Stimulated activated CD8-positive, alpha-beta memory T cell treated with anti-CD3 and anti-CD28 coated beads, Interleukin-2, amount 100 ng/mL, for 48 hours (primary cell): ENCODE measurements around the gene PPAN.

Experiments used
- DNase-seq, 2 donors: peaks; one replicate each; pipeline ENCODE4 v3.0.0-alpha.2; 2020; ENCODE audit warnings: low read depth in 2 of 2

Gene PPAN

GRCh38 chr19:10113964-10114650 is 7.9 kb downstream of the PPAN start:
- no peak for DNase-seq

DNA sequence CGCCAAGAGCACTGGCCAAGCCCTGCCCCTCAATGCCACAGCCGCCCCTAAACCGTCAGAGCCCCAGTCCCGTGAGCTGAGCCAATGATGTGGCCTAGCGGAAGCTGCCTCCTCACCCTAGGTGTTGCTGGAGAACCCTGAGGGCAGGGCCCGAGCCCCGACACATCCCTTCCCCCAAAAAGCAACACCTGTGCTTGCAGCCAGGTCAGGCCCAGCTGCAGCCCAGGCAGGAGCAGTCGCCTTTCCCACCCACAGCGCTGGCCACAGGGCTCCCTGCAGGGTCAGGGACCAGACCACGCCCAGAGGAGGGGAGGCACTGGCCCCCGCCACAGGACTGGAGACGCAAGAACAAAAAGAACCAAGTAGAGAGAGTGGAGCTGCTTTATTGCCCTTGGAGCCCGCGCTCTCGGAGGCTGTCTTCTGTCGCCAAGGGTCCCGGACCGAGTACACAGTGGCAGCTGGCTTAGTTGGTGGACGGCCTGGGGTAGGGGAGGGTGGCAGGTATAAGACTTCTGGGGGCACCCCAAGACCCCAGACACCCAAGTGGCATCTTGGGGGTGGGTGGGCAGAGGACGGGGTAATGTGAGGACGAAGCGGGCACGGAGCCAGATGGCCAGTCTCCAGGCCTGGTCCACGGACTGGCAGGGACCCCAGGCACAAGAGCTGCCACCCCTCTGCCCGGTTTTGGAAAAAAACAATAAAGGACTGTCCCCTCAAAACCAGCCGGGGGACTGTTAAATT is 8.7 kb downstream of the PPAN start:
- DNase-seq = no peak

DNA sequence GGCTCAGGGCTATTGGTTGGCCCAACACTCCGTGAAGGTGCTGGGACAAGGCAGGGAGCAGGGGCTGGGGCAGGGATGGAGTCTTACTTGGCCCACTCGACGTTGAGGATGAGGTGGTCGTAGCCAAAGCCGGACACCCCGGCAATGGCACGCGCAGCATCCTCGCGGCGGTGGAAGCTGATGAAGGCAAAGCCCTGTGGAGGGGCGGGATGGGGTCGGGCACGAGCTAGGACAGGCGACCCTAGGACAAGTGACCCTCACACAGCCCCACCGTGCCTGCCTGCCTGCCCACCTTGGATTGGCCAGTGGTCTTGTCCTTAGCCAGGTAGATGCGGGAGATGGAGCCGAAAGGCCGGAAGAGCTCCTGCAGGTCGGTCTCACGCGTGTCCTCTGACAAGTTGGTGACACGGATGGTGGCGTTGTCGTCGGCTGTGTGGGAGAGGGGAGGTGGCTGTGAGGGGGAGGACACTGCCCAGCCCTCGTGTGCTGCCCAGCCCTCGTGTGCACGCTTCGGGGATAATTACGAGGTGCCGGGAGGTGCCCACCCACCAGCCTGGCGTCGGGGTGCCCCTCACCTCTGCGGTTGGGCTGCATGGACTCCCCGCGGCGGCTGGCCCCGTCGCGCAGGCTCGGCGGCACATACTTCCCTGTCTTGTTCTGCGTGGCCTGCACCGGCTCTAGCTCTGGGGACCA is 9.4 kb downstream of the PPAN start:
- no peak for DNase-seq

DNA sequence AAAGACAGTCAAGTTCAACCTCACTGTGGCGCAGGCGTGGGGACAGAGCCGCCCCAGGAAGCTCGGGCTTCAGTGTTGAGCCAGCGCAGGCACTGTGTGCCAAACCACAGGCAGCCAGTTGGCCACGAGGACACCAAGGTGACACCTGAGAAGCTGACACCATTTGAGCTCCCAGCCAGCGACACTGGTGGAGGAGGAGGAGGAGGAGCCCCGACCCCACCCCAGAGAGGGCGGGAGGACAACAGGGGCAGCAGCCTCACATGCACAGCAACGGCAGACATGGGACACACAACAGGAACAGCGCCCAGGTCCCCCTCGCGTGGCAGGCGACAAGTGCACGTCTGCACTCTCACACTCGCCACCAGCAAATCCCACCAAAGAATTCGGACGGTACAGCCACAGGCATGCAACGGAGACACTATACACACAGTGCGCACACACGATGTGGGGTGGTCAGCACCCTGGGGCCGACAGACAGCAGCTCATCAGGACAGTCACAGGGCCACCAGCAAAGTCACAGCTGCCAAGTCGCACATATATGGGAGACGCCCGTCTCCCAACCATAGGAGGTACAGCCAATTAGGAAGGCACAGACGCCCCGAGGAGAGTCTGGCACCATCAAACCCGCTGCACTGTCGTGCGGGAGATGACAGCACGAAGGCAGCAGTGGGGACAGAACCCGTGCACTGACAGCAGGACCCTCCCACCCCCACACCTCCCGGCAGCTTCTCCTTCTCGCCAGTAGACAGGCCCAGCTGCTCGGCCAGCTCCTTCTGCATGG is 10.1 kb downstream of the PPAN start:
- no peak for DNase-seq

GRCh38 chr19:10116866-10117616 is 10.9 kb downstream of the PPAN start:
- no peak for DNase-seq

DNA sequence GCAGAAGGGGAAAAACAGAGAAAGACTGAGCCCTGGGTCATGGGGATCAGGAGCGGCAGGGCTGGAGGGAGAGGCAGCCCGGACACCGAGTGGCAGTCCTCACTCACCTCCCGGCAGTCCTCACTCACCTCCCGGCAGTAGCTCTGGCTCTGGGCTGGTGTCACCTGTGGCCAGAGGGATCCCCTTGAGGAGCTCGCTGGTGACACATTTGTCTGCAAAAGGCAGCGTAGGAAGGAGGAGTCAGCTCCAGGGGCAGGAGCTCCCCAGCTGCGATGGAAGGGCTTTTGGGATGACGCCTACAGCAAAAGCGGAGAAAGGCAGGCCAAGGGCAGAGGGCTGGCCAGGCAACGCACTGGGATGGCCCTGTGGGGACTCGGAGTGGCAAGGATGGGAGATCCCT is 12.8 kb downstream of the PPAN start:
- no peak for DNase-seq

- DNase-seq = no peak
Observed at GRCh38 chr19:10120538-10121189, 14.5 kb downstream of the PPAN start.

DNA sequence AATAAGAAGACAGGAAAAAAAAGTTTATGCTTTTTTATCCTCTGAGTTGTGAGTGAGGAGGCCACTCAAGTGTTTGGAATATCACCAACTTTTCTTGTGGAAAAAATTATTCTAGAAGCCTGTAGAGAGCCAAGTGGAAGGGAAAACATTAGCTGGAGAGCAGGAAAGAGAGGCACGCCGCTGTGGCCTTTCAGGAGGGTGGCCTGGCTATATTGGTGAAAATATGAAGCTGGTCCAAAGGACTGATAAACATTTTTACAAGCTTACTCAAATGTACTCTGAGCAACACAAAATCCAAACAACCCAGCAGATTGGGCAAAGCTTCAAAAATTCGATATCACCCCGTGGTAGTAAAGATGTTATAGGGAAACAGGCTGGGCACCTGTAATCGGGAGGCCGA is 15.9 kb downstream of the PPAN start:
- DNase-seq = no peak

DNA sequence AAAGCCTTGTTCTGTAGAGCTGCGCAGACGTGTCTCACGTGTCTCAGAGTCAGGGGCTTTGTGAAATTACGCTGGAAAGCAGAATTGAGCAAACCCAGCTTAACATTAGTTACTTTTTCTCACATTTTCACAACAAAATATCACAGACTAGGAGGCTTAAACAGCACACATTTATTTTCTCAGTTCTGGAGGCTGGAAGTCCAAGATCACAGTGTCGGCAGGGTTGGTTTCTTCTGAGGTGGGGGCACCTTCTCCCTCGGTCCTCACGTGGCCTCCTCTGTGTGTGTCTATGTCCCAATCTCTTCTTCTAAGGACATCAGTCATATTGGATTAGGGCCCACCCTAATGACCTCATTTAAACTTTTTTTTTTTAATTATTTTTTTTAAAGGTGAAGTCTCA is 18.3 kb downstream of the PPAN start:
- DNase-seq = no peak

GRCh38 chr19:10126213-10126639 is 20.1 kb downstream of the PPAN start:
- no peak for DNase-seq

DNA sequence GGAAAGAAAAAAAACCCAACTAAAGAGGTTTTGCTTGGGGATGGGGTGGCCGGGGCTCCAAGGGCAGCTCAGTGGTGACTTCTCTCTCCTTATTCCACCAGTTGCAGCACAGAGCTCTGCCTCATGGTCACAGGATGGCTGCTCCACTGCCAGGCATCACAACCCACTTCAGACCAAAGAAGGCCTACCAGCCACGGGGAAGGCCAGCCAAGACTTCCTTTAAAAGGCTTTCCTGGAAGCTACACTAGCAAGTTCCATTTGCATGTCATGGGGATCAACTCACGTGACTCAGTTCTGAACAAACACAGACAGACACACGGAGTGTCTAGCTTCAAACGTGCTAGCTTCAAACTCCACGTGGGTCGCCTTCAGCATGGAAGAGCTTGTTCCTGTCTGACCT is 26.7 kb downstream of the PPAN start:
- no peak for DNase-seq

- DNase-seq = no peak
Observed at GRCh38 chr19:10133596-10133995, 27.4 kb downstream of the PPAN start.

DNA sequence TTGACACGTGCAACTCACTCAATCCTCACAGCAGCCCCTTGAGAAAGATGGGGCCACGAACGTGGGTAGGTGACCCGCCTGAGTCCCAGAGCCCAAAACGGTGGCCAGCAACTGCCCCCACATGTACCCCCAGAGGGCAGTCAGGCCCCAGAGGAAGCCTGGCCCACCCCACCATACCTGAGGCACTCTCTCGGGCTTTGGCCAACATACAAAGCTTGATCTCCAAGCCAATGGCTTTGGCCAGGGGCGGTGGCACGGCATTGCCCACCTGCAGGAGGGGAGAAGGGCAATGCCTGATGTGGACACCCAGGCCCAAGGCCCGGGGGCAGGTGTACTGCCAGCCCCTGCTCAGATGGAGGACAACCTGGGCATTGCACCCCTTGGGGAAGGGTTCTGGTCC is 27.9 kb downstream of the PPAN start:
- DNase-seq = no peak

DNA sequence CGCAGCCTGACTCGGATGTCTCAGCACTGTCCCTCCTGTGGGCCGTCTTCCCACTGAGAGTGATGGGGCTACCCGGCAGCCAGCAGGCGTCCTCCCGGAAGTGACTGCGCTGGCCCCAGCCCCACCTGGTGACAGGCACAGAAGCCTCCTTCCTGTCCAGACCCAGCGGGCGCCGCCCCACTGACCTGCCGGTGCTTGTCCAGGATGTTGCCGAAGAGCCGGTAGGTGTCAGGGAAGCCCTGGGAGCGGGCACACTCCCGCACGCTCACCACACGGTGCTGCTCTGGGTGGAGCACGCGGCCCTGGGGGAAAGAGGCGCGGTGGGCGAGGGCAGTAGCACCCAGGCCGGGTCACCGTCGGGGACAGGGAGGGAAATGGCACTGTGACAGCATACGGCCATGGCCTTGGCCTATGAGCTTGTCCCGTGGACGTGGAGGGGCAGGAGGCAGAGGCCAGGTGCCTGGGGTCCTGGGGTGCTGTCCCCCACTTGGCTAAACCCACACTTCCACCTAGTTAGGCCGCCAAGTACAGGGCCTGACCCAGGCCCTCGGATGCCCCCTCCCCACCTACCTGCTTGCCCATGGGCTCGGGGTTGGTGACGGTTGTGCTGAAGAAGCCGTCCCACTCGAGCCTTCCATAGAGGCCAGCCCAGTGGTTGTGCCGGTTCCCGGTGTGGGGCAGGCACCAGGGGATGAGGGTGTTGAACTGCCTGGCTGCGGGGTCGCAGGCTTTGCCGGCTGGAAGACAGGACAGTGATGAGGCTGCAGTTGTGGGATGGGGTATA is 29.6 kb downstream of the PPAN start:
- no peak for DNase-seq

DNA sequence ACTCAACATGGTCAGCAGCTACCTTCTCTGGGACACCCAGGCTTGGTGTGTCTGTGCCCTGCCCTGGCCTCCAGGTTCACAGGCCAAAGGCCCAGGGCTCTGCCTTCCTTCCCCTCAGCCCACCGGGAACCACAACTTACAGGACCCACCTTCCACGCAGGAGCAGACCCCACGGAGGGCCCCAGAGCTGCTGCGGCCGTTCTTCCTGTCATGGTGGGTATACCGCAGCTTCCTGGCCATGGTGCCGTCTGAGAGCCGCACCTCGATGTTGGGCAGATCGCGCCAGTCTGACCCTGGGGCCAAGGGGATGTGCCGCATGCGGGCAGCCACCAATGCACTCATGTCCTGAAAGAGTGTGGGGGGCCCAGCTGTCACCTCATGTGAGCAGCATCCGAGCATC is 30.8 kb downstream of the PPAN start:
- DNase-seq = no peak

DNA sequence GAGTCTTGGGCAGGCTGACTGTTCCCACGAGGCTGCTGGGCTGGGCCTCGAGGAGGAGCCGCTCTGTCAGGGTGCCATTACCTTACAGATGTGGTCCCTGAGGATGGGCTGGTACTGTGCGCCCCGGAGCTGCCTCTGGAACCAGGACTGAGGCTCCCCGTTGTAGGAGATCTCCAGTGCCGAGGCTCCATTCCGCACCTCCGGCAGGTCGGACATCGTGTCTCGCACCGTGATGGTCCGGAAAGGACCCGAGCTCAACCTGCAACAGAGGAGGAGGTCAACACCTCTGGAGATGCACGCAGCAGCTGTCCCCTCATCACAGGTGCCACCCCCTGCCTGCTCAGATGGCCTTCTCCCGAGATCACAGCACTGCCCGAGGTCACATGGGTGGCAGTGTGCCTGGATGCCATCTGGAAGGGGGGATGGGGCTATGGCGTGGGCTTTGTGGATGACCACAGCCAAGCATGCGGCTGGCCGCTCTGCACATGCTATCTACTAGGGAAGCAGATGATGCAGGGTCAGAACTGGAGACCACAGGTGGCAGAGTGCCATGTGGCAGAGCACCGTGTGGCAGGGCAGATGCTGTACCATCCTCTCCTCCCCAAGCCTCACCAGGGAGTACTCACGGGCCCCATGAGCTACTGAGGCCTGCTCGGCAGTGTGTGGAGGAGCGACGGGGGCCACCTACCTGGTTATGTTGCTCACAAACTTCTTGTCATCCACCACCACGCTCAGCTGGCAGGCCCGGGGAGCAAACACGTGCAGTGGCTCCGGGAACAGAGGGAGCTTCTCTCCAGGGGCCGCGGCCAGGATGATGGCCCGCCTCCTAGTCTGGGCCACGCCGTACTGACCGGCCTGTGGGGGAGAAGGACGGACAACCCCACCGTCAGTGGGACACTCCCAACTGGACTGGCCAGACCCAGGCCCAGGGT is 31.9 kb downstream of the PPAN start:
- no peak for DNase-seq

DNA sequence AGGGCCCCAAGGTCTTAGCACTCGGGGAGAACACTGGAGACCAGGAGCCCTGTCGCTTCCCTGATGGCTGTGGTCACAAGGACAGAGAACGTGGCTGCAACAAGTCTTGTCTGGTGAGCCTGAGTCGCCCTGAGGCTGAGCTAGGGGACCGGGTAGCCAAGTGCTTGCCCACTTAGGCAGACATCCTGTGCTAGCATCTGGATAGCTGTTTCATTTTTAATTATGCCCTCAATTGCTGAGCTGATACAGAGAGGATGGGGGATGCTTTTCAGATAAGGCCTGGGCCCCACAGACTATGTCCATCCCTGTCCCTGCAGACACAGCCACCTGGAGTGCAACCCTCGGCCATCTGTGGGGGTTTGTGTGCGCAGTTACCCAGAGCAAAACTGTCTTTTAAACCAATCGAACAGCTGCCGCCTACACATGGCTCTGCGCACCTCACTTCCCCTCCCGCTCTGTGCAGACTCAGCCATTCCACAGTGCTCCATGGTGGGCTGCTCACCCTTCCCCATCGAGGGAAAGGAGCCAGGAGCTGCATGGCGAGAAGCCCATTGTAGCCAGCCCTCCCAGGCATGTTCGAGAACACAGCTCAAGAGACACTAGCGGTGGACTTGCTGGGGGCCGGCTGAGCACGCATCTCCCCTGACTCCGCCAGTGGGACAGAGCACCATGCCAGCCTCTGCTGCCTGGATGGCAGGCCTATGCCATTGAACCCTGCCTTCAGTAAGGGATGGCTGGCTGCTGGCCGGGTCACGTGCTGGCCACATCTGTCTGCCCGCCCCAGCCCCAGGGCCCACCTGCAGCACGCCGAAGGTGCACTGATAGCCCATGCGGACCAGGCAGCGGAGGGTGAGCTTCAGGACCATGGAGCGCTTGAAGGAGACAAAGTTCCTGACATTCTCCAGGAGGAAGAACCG is 33.0 kb downstream of the PPAN start:
- no peak for DNase-seq

DNA sequence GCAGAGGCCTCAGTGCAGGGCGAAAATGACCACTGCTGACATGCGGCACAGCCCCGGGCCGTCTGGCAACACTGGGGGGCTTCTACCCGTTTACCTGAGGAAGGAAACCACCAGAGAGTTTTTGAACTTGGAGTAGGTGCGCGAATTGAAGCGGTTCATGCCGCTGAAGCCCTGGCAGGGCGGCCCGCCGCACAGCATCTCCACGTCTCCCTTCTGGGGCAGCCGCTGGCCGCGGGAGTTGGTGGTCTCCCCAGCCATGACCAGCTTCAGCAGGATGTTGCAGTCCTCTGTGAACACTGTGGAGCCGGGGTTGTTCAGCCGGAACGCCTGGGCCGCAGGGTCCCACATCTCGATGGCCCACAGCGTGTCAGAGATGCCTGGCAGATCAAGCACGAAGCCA is 33.8 kb downstream of the PPAN start:
- no peak for DNase-seq
